RCC 7860 (cell line): Measurements from ENCODE around the gene CD2AP.
"Not testable (repeated sequence)": the region's sequence is repeated elsewhere in the genome, so short reads cannot be mapped to it uniquely, and the experiment has no call there.

Experiments
- DNase-seq: peaks from one replicate; pipeline ENCODE4 v3.0.0-alpha.2; 2015; ENCODE audit warnings: low spot score
- FAIRE-seq: peaks from 2 replicates; lab custom pipeline; 2012; peaks lifted over from hg19 to GRCh38; lab: Jason Lieb, UNC

The CD2AP gene

DNA sequence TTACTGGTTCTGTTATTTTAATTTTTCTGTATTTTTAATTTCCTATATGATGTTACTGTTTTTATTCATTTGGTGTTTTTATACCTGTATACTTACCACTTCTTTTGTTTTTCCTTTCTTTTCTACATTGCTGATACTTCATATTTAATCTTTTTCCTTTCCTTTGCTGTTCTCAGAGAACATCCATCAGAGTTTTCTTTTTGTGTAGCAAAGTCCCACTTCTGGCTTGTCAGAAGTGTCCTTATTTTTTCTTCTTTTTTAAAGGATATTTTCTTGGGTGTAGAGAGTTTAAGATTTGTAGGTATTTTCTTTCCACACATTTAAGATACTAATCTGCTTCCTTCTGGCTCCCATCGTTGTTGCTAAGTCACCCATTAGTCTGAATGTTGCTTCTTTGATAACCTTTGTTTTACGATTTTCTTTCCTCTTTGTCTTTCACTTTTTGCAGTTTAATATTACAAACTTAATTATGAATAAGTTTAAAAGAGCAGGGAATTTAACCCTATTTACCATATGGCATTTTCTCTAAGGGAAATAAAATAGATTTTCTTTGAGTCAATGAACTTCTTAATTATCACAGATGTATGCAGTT, 18.5 kb downstream of the CD2AP start:
- FAIRE-seq, result peak; percentile 51
- no peak for DNase-seq

DNA sequence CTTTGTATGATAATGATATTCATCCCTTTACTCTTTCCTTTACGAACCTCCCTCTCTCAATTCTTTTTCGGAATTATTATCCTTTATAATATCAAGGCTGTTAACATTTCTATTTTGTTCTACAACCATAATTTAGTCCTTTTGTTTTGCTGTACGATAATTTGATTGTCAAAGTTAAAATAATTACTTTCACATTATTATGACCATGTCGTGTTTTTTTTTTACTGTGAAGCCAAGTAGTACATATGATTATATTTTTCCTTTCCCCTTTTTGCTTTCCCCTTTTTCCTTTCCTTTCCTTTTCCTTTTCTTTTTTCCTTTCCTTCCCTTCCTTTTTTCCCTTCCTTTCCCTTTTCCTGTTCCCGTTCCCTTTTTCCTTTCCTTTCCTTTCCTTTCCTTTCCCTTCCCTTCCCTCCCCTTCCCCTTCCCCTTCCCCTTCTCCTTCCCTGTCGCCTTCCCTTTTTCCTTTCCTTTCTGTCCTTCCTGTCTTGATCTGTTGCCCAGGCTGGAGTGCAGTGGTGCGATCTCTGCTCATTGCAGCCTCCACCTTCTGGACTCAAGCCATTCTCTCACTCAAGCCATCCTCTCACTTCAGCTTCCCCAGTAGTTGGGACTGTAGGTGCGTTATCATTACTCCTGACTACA, 19.5 kb downstream of the CD2AP start:
- FAIRE-seq (no peak), DNase-seq (no peak)

DNA sequence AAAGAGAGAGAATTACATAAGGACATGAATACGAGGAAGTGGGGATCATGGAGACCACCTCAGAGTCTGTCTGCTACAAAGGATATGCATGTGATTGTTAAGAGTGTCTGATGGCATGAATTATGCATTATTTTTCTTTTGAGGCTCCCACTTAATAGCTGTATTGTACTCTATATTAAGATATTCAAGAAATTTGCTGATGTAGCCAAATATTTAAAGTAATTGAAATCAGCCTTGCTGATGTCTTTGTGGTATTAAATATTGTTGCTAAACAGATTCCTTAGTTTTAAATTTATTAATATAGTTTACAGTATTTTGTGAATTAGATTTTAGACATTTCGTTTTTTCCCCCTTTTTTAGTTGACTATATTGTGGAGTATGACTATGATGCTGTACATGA, 25.3 kb downstream of the CD2AP start:
- FAIRE-seq (no peak), DNase-seq (no peak)

DNA sequence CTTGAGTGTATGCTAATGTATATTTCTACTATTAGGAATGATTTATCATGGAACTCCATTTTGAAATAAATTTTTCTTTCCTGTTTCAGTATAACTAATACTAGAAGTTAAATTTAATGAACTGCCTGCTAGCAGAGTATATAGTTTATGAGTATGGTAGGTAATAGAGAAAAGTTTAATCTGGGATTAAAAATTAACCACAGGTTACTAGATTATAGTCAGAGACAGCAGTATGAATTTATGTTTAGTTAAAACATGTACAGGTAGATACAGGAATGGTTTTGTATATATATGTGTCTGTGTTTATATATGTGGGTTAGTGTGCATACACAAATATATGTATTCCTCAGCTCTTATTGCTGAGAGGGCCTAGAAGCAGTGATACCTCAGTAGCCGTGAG, 32.3 kb downstream of the CD2AP start:
- FAIRE-seq, result no peak
- DNase-seq, result no peak

DNA sequence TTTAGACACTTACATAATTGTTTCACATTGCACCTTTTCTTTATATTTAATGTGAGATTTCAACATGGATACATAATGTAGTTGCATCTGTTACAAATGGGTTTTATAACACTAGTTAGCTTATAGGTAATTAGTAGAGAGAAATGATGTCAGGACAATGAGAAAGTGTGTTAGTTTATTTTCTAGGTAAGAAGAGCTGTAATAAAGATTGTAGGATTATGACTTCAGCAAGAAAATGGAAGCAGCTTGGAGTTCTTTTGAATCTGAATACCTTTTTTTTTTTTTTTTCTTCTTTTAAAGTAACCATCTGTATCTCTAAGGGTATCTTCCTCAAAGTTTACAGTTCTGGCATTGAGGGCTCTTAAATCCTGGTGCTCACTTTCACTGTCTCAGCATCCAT, 35.3 kb downstream of the CD2AP start:
- DNase-seq (no peak), FAIRE-seq (no peak)

DNA sequence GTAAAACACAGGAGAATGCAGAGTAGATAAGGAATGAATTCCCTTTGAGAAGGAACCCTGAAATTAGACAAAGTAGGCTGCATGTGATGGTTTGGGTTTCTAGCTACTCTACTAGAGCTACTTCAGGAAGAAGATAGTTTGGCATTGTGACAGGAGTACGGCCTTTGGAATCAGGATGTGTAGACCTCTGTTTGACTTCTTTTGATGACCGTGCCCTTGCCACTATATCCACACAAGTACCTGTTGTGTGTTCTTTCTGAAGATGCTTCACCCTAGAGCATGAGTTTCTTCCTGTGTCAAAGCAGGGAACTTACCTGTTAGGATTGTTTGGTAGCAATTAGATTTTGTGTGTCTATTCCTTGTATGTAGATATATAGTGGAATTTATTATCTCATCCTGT, 41.7 kb downstream of the CD2AP start:
- DNase-seq (no peak), FAIRE-seq (no peak)

DNA sequence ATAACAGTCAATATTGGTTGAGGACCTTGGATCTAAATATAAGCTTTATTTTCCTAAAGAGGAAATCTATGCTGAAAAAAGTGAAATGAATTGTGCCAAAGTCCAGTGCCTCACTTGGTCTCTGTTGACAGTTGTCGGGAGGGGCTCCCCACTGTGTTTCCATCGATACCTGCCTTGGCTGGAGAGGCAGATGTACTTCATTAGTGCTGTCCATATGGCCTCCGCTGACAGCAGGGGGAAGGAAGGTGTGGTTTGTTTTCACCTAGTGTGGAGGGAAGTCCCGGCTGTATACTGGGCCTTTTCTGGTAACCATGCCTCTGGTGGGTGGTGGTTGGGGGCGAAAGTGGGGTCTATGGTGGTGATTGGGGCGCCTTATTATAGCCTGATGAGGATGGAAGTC, 42.7 kb downstream of the CD2AP start:
- DNase-seq (no peak), FAIRE-seq (no peak)

DNA sequence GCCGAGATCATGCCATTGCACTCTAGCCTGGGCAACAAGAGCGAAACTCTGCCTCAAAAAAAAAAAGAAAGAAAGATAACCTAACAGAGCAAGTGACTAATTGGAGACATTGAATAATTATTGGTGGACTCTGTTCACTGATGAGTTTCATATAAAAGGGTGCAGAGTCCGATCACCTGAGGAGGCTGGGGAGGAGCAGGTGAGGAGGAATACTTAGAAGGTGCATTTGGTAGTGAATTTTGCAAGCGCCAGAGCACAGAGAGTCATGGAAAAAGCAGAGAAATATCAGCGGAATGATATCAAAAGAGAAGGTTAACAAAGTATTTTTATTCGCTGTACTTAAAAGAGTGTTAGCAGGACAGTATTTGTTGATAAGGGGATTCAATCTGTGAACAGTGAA, 44.4 kb downstream of the CD2AP start:
- DNase-seq, result no peak
- FAIRE-seq, result no peak

DNA sequence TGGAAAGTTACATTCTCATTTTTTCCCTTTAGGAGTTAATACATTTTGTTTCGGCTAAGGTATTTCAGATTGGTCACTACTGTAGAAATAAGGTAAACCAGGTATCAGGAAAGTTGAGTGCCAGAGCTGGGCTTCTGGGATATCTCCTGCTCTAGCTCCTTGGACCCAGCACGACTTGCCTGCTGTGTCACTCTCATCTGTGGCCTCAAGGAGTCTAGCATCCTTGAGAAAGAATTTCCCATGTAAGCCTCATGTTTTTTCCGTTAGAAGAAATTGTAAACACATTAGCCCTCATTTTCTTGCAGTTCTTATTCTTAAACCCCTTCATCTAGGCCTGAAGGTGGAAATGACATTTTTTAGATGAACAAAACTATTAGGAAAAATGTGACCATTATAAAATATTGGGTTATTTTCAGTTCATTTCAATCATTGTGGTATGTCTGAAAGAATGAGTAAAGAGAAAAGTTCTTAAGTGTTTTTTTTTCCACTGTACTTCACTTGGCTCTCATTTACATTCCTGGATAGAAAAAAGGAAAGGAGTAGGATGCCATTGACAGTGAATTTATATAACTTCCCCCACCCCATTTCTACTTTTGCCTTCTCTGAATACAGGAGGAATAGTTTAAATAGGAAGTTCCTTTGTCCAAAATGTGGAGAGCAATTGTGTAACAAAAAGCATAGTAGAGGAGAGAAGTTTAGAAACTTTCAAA, 46.7 kb downstream of the CD2AP start:
- DNase-seq (no peak), FAIRE-seq (no peak)

DNA sequence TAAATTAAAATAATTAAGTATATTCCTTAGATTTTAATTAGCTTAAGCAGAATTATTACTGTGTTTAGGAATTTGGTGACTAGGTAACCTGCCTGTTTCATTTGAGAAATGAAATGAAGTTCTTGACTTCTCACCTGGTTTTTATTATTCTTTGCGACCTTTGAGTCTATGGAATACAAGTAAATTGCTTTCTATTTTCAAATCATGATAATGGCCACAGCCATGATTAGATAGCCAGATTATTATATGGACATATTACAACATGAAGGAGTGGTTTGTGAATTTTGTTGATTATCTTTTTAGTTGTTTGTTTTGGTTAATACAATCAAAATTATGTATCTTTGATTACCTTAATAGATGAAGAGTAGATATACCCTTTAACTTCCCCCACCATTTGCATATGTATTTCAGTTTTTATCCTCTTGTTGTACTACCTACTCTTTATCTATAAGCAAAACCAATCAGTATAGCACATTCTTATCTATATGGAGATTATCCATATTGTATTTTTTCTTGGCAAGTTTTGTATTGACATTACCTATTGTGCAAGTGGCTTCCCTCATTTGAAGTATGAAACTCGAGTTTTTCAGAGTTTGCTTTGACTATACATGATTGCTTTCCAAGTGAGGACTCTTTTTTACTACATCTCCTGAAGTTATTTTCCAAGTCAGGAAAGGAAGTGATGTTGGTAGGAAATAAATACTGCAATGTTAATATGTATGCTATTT, 47.9 kb downstream of the CD2AP start:
- FAIRE-seq, result no peak
- DNase-seq, result no peak

DNA sequence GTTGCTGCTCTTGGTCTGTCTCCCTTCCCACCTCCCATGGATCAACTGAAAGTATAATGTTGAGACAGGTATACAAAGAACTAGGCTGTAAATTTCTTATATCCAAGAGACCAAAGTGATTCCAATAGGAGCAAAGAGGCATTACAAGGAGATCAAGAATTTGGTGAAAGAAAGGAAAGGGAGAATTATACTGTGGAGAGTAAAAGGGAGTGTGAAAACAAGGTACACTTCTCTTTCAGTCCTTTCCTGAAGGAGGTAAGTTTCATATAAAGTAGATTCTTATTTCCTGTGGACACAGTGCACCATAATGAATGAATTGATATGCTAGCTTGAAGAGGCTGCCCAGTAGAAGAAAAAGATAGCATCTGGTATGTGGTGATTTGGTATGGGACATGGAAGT, 49.7 kb downstream of the CD2AP start:
- no peak for FAIRE-seq
- DNase-seq, result no peak

DNA sequence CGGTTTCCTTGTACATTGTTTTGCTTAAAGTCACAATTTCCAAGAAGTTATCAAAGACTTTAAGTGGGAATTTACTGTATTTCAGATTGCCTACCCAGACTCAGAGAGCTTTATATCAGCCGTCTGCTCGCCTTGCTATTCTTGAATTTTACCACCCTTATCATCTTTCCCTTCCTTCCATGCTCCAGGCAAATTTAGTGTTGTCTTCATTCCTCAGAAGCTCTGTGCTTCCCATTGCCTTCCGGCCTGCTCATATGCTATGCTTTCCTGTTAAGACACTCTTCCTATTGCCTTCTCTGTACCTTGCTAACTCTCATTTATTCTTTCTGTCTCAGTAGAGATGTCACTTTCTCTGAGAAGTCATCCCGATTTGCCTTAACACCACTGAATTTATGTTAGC, 52.1 kb downstream of the CD2AP start:
- DNase-seq (no peak), FAIRE-seq (no peak)

DNA sequence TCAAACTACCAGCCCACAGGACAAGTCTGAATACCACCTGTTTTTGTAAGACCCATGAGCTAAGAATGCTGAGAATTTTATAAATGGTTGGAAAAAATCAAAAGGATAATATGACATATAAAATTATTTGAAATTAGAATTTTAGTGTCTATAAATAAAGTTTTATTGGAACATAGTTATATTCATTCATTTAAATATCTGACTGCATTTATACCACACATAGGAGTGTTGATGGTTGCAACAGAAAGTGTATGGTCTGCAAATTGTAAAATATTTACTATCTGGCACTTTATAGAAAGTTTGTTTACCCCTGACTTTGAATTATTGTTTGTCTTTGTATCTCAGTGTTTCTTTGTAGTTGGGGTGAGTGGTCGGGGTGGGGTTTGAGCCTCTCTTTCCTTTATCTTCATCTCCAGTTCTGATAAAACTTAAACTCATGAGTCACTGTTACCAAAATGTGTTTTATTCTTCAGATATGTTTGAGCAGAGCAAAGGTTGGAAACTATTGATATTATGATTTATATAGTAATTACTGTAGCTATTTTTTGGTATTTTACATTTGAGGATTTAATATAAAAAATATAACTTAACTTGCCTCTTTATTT, 55.5 kb downstream of the CD2AP start:
- no peak for FAIRE-seq
- no peak for DNase-seq

DNA sequence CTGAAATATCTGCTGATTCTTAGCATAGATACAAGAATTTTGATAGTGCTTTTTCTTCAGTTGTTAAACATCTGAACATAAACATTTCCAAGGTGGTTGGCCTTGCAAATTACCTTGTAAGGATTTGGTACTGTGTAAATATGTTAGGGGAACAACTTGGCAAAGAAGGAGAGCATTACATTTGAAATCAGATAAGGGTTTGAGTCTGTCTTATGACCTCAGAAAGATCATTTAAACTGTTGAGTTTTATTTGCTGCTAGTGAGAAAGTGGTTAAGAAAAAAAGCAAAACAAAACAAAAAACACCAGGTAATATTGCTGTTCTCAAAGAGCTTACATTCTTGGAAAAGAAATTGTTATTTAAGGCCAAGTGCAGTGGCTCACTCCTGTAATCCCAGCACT, 56.5 kb downstream of the CD2AP start:
- FAIRE-seq (no peak), DNase-seq (no peak)

DNA sequence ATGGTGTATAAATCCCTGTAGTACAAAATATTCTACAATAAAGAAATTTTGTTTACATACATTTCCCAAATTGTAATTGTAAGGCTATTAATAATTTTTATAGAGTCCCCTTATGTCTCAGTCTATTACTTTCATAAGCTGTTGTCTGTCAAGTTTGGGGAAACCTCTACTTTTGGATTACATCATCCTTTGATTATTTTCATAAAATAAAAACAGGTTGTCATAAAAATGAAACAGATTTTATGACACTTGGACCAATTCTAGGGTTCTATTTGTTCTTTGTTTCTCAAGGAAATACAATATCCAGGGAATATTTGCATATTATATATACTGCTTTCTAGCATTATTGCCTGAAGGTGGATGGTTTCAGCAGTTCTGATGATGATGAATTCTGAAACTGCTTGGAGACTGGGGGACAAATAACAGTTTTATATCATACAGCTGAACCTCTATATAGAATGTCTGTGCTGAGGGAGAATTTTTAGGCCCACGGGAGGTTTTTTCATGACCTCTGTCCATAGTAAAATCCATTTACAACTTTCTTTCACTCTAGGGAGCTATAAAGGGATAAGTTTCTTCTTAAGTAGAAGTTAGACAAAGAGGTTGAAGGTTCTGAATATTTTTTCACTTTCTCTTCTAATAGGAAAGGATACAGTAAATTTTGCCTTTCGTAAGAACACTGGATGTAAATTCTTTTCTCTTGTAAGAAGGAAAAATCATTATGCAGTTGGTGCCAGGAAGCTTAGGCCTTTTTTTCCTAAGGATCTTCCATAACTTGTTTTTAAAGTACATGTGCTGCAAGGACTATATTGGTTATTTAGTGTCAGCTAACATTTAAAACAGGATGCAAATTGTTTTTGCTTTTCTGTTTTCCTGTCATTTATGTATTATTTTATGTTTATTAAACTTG, 58.0 kb downstream of the CD2AP start:
- DNase-seq (no peak), FAIRE-seq (no peak)

DNA sequence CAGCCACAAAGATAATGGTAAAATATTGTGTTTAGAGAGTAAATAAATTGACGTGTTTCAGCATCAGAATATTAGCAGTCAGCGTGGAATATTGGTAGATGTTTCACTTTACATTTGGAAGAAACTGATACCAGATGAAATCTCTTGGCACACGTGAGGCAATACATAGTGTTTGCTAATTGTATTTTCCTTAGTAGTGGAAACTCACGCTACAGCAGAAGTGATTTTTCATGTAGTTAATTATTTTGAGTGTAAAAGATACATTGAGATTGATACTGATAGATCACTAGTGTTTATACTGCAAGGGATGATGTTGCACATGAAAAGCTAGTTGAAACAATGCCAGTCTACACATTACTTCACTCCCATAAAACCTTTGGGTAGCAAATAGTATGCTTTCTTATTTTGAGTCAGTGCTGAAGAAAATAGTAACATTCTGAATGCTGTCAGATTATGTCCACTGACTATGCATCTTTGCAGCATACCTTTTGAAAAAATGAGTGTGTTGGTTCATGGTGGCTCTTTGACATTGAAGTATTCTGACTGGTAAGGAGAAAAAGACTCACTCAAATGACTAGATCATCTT, 59.3 kb downstream of the CD2AP start:
- FAIRE-seq (no peak), DNase-seq (no peak)

DNA sequence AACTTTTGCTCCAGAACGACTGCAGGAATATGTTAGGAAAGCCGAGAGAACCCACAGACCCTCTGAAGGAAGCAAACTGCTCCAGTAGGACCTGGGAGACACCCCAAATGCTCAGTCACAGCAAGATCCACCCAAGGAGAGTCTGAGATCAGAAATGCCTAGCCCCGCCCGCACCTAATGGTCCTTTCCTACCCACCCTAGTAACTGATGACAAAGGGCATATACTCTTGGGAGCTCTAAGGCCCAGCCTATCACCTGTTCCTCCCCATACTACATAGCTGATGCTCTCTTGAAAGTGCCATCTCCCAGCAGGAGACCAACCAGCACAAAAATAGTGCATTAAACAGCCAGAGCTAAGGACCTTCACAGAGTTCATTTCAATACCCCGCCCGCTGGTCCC, 67.6 kb downstream of the CD2AP start:
- no peak for FAIRE-seq
- no peak for DNase-seq

DNA sequence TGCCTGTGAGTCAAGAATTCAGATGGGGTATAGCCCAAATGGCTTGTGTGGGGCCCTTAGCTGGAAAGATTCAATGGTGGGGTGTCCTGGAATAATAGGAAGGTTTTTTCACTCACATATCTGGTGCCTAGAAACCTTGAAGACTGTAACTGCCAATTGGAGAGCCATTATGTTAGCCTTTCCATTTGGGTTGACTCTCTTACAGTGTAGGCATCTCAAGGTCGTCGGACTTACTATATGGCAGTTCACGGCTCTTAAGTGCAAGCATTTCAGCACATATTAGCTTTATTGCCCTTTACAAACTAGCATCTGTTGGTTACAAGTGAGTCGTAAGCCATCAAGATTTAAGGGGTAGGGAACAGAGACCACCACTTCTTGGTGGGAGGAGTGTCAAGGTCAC, 74.1 kb downstream of the CD2AP start:
- FAIRE-seq (no peak), DNase-seq (no peak)

DNA sequence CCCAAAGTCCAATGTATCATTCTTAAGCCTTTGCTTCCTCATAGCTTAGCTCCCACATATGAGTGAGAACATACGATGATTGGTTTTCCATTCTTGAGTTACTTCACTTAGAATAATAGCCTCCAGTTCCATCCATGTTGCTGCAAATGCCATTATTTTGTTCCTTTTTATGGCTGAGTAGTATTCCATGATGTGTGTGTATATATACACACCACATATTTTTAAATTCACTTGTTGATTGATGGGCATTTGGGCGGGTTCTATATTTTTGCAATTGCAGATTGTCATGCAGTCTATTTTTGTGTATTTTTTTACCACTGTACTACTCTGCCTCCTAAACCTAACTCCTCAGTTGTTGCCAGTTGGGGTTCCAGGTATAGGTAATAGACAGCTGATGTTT, 74.7 kb downstream of the CD2AP start:
- FAIRE-seq (no peak), DNase-seq (no peak)

DNA sequence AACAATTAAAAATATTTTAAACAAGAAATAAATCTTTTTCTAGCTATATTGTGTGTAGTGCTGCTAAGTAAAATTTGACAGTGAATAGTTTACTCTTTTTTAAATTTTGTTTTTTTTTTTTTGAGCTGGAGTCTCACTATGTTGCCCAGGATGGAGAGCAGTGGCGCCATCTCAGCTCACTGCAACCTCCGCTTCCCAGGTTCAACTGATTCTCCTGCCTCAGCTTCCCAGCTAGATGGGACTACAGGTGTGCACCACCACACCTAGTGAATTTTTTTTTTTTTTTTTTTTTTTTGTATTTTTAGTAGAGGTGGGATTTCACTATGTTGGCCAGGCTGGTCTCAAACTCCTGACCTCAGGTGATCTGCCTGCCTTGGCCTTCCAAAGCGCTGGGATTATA, 75.7 kb downstream of the CD2AP start:
- not testable (repeated sequence) for DNase-seq, FAIRE-seq
